ENCODE data around the gene ZNF674.

ZNF674 gene

DNA sequence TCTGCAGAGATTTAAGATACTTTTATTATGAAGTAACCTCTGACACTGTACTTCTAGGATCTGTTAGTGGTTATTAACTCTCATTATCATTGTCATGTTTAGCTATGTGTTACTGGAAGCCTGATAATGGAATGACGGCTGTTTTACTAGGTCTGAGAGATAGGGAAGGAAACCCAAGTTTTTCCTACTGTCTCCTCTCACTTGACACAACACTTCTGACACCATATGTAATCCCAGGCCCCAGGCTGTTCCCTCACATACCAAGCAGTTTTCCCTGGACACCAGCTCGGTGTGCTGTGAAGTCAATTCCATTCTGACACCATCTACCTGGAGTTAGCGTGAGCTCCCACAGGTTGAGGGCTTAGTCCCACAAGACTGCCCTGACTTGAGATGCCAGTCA, 85.6 kb downstream of the ZNF674 start:
- TF ChIP-seq, protein P1, sequence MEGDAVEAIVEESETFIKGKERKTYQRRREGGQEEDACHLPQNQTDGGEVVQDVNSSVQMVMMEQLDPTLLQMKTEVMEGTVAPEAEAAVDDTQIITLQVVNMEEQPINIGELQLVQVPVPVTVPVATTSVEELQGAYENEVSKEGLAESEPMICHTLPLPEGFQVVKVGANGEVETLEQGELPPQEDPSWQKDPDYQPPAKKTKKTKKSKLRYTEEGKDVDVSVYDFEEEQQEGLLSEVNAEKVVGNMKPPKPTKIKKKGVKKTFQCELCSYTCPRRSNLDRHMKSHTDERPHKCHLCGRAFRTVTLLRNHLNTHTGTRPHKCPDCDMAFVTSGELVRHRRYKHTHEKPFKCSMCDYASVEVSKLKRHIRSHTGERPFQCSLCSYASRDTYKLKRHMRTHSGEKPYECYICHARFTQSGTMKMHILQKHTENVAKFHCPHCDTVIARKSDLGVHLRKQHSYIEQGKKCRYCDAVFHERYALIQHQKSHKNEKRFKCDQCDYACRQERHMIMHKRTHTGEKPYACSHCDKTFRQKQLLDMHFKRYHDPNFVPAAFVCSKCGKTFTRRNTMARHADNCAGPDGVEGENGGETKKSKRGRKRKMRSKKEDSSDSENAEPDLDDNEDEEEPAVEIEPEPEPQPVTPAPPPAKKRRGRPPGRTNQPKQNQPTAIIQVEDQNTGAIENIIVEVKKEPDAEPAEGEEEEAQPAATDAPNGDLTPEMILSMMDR (IDR thresholded peaks at IDR 0.05; ENCODE audit: insufficient read depth, low read length, missing control alignments) = no peak
- no peak for DNase-seq (ENCODE audit: low read depth, low spot score)
- no peak overlapping the region for H3K4me3 ChIP-seq (ENCODE audit: low read depth, low read length)
- ChIA-PET CTCF (no interaction called here), POLR2A (no interaction called here)

DNA sequence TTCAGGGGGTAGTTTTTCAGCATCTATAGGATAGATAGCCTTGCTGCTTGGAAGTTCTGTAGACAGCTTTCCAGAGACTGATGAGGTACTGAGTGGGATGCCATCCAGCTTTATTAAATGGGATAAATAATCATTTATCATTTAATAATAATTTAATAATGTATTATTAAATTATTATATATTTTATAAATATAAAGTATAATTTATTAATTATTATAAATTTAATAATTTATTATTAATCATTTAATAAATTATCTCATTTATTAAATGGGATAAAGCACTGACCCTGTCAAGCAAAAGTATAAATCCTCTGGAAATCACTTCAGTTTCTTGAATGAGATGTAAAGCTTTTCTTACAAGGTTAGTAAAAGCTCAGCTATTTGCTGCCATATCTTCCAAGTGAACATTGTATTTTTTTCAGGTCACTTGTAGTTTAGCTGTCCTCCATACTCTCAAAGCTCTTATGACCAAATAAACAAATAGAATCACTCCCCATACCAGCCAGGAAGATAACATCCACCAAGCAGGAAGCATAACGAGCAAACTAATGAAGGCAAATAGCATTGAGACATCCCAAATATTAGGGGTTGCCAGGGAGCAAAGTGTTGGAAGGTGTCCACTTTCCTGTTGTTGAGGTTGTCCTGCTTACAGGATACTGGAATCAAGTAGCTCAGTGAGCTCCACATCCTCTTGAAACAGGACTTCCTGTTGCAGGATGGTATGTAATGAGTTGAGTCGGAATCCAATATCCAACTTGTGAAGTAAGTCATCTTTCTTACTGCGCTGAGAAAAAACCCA, 88.9 kb downstream of the ZNF674 start:
- DNase-seq (ENCODE audit: low read depth, low spot score) = no peak
- POLR2A ChIA-PET = no interaction called here
- H3K4me3 ChIP-seq (ENCODE audit: low read depth, low read length) = no peak overlapping the region
- TF ChIP-seq, protein P1 (IDR thresholded peaks at IDR 0.05; ENCODE audit: insufficient read depth, low read length, missing control alignments) = no peak
- CTCF ChIA-PET = interaction anchor here (1.5 kb wide), 1 partner anchor 12 kb away, joined by 3 read pairs; no protein-coding TSS in a partner anchor

Data from AG04449 (cell line).